HG03457 (cell line): ENCODE results near the gene LTO1.

Source experiments
- ATAC-seq: cut with Tn5 transposase; IDR thresholded peaks from one replicate; pipeline ENCODE4 v1.9.1; 2021; ENCODE audit warnings: moderate number of reproducible peaks; ENCODE audit not compliant: unreplicated experiment

Gene LTO1

DNA sequence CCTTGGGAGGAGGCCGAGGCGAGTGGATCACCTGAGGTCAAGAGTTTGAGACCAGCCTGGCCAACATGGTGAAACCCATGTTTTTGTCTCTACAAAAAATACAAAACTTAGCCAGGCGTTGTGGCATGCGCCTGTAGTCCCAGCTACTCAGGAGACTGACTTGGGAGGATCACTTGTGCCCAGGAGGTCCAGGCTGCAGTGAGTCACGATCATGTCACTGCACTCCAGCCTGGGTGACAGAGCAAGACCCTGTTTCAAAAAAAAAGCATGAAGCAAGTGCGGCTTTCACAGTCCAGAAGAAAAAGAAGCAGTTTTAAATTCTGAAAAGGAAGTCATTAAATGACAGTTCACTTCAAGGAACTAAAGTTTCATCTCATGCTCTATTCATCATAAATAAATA is 7.1 kb upstream of the LTO1 start:
- ATAC-seq = no peak

DNA sequence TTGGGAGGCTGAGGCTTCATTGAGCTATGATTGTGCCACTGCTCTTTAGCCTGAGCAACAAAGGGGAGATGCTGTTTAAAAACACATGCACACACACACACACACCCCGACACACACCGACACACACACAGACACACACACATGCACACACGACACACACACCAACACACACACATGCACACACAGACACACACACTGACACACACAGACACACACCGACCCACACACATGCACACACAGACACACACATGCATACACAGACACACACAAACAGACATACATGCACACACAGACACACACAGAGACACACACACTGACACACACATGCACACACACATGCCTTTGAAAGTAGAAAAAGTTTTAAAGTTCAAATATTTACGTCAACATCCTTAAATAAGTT is 5.5 kb upstream of the LTO1 start:
- ATAC-seq = no peak

DNA sequence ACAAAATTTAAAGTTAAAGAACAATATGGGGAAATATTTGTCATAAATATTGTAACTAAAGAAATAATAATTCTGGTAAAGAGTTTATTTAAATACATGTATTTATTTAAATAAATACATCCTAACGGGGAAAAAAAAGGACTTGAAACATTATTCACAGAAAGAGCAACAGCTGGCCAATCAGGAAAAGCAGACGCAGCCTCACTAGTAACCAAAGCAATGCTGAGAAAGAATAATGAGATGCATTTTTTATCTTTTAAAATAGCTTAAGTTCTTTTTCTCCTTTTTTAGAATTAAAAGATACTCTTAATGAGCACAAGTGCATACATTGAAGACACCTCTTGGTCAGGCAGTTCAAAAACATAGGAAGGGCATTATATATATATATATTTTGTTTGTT is 2.6 kb upstream of the LTO1 start:
- no peak for ATAC-seq

DNA sequence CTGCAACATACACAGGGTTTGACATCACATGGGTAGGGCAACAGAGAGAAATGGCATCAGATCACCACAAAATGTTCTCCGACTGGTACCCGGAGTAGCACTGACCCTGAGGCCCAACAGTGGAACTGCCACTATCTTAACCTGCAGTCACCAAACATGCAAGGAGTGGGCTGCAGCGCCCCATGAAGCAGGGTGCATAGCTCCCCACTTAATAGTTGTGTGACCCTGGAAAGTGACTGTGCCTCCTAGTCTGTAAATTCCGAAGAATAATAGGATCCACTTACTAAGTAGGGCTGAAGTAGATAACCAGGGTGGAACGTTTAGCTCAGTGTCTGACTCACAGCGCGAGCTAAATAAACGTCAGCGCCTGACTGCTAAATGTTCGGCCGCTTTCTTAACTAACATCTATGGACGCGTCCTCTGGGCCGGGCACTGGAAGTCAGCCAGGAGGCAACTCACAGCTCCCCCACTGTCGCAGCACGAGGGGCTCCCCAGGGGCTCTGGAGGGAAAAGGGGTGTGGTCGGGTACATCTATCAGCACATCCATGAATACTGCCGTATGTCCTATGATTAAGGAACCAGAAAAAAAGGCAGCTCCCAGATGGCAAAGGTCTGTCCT is 777 bp downstream of the LTO1 start:
- no peak for ATAC-seq

DNA sequence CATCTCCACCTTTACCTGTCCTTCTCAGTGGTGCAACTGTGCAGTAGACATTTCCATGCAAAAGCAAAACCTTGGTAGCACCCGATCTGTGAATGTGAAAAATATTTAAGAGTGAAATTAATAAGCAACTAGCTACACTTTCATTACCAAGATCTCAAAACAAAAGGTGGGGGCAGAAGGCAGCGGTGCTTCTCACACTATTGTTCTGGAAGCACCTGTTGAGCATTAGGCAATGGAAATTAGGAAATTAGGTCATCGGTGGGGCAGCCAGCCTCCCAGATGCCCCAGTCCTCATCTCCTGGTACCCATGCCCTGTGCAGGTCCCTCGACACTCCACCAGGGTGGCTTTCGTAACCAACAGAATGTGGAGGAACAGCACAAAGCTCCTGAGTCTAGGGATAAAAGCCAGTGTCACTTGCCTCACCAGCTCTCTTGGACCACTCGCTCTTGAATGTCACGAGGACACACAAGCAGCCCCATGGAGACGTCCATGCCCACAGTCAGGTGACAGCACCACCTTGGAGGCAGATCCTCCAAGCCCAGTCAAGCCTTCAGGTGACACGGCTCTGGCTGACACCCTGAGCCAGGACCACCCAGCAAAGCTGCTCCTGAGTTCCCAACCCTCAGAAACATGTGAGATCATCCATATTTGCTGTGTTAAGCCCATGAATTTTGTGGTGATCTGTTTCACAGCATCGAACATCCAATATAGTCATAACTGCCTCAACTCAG is 3.3 kb downstream of the LTO1 start:
- no peak for ATAC-seq

DNA sequence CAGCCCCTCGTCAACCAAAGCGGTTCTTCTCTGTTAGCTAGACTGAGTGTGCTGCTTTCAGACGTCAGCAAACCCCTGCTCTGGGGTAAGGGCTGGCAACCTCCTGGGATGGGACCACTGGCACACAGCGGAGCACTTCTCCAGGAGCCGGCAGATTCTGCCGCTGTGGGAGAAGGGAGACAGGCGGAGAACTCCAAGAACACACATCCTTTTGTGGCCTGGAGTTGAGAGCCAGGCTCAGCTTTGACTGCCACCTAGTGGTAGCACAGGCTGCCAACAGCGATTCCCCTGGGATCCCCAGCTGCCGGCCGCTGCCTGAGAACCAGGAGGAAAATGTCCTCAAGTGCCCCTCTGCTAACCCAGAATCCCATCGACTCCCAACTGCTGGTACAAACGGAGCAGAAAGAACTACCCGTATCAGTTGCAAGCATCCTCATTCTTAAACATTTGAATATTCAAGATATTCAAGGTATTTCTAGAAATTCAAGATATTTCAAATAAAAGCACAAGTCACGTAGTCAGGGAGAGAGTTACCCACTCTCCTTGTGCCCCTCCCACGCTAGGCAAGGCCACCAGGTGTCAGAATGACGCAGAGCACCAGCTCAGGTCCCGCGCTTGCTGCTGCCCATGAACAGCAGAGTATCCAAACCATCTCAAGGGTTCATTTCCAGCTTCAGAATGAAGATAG is 4.9 kb downstream of the LTO1 start:
- no peak for ATAC-seq

DNA sequence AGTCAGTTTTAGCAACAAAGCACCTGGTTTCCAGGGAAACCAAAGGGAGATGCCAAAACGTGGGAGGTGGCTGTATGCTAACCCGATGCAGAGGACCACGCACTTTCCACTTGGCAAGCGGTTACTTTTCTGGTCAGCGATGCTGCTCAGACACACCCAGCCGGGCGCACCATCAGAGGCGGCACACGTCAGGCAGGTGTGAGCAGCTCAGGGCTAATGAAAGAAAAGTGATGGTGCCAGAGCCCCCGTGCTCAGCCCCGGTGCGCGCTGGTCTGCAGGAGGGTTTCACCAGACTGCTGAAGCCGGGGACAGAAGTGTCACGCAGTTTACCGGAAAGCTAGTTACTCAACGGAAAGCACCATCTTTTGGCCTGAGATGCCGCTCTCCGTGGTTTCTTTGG is 5.7 kb downstream of the LTO1 start:
- ATAC-seq = no peak

DNA sequence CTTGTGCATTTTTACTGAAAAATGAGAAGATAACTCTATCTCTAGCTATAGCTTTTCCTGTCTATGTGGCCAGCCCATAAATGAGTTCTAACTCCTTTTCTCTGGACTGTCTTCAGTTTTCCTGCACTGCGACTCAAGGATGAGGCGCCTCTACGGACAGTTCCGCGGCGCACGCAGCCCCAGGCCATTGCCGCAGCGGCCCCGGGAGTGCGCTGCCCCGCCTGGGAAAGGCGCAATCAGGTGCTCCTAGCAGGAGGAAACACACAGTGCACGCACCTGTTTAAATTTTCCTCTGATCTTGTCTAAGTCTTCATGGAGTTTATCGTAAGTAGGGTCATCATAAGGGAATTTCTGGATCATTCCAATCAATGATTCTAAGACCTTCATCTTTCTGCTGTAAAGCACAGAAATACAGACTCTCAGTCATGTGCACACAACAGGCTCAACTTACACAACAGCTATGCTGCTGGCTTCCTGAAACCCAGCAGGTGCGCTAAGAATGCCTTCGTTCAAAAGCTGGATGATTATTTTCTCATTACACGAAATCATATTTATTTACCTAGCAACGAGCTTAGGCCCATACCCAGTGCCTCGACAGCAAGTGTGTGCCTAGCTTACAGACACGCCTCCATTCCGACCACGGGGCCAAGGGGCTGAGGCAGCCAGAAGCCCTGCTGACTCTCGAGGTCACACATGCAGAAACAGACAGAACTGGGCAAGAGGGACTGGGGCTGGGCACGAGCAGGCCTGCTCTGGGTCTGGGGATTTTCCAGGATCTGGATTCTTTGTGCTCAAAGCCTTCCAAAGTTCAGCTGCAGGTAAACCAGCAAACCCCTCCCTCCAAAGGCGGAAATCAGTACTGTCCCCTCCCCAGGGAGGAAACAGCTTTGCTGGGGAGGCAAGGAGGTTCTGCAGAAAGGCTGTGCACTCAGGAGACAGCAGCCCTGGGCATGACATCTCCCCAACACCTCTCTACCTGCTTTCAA is 7.2 kb downstream of the LTO1 start:
- ATAC-seq = no peak

DNA sequence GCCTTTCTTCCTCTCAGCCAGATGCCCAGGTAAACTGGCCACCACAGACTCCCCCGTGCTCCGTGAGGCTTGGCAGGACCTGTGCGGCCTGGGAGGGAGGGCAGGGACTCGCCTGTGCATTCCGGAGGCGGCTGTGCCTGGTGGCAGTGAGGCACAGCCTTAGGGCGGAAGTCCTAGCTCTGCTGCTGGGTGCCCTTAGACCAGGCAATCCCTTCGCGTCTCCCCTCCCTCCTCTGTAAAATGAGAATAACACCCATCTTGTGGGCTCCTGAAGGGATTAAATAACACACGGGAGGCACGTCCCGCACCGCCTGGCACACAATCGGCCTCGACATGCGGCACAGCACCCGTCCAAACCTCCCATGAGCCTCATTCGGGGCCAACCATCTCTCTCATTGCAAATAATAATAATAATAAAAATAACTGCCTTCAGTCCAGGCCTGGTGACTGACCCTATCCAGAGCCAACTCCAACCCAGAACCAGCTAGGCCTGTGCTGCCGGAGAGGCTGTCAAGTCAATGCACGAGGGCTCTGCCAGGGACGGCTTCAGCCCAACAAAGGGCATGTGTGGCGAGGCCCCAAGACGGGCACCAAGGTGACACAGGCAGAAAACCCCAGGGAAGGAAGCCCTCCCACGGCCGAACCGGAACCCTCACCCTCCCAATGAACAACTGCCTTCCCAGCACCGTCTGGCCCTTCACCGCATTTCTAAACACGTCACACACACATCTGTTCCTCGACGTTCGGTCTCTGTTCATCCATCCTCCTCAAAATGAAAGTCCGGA is 8.2 kb downstream of the LTO1 start:
- ATAC-seq = no peak

DNA sequence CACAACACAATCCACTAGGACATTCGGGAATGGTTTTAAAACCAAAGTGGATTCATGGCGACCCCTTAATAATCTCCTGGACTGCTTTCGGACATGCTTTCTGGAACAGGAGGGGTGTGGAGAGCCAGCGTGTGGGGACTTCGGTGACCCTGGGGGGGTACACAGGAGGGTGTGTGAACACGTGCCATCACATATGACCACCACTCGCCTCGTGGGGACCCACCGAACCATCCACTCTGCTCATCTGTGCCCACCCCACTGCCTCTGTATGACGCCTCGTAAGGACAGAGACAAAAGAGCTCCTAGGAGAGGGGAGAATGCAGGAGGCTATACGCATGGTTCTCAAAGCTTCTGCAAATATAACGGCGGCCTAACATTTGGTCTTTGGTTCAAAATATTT is 8.9 kb downstream of the LTO1 start:
- no peak for ATAC-seq

DNA sequence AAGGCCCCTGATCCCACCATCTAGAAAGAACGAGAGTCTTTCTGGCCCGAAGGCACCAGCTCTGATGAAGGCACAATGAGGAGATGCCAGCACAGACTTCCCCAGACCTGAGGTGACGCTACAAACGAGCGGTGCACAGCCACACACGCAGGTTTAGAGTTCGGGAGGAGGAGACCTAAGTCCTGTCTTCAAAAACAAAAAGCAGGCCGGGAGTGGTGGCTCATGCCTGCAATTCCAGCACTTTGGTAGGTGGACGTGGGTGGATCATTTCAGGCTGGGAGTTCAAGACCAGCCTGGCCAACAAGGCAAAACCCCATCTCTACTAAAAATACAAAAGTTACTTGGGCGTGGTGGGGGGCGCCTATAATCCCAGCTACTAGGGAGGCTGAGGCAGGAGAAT is 9.5 kb downstream of the LTO1 start:
- ATAC-seq = no peak

DNA sequence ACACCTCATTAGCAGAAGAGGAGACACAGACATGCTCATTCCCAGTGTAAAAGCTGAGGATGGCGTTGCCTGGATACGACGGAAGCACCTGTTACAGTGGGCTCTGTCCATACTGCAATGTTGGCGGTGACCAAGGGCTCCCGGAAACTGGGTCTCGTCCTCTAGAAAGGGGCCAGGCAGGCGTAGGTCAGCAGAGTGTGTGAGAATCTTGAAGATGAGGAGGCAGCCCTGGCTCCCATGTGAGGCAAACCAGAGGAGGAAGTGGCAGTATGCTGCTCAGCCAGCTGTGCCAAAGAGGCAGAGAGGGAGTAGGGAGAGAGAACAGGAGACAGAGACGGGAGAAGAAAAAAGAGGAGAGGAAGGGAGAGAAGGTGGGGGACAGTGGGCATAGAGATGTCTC is 10.3 kb downstream of the LTO1 start:
- no peak for ATAC-seq

DNA sequence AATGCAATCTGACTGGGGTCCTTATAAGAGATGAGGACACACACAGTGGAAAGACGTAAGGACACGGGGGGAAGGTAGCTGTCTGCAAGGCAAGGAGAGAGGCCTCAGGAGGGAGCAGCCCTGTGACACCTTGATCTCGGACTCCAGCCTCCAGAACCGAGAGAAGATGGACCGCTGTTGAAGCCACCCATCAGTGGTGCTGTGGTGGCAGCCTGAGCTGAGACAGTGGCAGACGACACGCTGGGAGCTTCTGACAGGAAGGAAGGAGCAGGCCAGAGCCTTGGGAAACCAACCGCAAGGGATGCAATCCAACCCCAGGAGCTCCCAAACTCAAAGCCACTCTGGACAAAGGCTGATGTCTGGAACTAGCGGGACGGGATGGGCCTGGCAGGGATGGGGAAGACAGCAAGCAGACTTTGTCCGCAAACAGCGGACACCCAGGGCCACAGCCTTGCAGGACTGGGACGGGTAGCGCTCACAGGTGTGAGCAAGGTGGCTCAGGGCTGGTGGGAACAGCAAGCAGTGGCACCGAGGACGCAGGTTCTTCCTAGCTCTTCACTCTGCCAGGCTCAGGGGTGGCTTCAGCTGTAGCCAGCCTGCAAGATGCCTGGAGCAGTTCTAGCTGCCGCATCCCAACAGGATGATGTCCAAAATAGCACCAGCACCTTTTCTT is 10.9 kb downstream of the LTO1 start:
- no peak for ATAC-seq

DNA sequence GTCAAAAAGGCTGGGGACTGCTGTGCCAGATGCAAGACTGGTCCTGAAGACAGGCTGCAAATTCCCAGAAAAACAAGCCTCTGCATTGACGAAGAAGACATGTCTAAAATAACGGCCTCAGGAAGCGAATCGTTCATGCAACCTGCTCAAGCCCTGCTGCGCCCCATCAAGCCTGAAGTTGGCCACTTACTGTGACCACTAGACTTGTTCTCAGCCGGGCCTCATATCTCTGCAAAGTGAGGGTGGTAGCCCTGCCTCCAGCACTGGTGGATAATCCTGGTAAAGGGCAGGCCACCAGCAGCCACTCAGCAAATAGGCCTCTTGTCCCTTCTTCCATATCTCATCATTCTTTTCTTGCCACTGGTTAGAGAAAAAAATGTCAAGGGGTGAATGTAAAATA is 11.8 kb downstream of the LTO1 start:
- ATAC-seq = no peak

DNA sequence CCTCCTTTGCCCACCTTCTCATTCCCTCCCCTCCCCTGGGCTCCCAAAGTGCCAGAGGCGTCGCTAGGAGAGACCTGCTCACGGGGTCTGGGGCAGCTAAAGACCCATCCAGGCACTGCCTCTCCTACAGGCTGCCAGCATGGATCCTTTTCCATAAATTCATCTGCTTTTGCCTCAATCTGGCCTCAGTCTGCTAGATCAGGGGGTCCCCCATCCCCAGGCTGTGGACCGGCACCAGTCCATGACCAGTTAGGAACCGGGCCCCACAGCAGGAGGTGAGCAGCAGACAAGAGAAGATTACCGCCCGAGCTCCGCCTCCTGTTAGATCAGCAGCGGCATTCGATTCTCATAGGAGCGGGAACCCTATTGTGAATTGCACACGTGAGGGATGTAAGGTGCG is 12.3 kb downstream of the LTO1 start:
- ATAC-seq = no peak

DNA sequence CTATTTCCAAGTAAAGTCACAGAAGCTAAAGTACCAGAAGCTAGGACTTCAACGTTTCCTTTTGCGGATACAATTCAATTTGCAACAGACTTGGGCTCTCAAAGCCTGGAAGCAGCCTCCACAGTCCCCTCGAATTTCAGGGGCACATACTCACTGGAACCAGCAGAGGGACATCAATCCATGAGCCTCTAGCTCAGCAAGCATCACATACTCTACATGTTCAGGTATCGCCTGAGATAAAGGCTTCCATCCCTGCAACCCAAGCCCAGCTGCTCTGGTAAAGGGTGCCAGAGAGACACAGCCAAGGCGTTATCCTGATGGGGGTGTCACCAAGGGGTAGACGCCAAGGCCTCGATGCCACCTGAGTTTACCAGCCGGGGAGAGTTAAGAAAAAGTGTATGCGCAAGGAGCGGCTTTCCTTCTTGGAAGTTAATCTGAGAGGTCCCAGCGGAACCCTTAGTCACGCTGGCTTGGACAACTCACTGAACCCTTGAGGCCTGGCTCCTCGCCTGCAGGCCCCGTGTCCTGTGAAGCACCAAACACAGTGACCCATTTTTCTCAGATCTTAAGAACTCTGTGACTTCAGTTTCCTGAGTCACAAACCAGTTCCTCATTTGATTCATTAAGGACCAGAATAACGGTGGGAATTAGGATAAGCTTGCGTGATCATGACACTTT is 13.0 kb downstream of the LTO1 start:
- no peak for ATAC-seq

DNA sequence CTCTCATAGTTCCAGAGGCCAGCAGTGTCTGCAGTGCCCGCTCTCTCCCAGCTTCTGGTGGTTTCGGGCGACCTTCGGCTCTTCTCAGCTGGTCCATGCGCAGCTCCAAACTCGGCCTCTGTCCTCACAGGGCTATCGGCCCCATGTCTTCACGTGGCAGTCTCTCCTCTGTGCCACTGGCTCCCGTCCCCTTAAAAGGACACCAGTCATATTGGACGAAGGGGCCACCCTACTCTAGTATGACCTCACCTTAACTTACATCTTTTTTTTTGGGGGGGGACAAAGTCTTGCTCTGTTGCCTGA is 13.8 kb downstream of the LTO1 start:
- ATAC-seq = no peak

DNA sequence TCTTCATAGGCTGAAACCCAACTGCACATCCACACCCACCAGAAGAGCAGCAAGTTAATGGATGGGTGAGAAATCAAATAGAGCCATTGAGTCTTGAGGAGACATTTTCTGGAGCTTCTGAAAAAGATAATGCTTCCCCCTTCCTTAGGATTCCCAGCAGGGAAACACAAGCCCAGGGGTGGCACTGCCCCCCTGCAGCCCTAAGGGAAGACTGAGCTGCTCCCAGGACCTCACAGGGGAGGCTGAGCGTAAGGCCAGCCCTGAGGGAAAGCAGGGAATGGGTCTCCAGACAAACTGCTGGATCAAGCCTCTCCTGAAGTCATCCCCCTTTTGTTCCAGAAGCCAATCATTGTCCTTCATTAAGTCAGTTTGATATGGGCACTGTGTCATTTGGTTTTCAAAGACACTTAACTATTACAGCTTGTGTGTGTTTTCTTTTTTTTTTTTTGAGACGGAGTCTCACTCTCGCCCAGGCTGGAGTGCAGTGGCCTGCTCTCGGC is 15.1 kb downstream of the LTO1 start:
- ATAC-seq = no peak

DNA sequence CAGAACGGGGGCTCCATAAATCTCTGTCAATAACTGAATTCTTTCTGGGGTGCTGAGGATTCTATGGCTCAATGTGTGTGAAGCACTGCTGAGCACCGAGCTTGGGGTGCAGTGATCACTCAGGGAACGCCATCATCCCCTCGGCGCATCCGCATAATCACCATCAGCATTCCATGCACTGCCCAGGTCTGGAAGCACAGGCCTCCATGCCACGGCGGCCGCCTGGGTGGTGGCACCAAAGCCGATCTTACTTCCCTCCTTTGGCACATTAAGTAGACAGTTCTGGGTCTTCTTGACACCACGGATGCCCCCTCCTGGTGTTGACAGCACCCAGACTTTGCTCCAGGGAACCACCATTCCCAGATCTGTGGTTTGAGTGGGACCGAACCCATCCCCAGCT is 15.6 kb downstream of the LTO1 start:
- no peak for ATAC-seq
